H1 (cell line): Measurements from ENCODE around the gene MRGPRX2. TPM values are rescaled to one million over a fixed set of nuclear protein-coding genes. Genes with fewer than 3 reads are reported as not detected.

Source experiments
- ASH2L ChIP-seq: fragments of 200-600, 300-600 bp; sonication (generic); IDR thresholded peaks from one replicate; pipeline ENCODE4 v1.7.1; 2017; ENCODE audit warnings: low read length
- BACH1 ChIP-seq: IDR thresholded peaks from 2 replicates; pipeline ENCODE4 v1.6.1; 2012; ENCODE audit warnings: low read length, improper control_type of control experiment
- EP300 ChIP-seq, 2 experiments: IDR thresholded peaks; 1 replicate in 1 of 2; 2 replicates in 1 of 2; pipeline ENCODE4 v1.6.1; 2011 to 2012; ENCODE audit warnings: low read depth in 2 of 2, low read length in 2 of 2, mild to moderate bottlenecking in 2 of 2, borderline replicate concordance in 1 of 2, inconsistent platforms in 1 of 2, moderate library complexity in 1 of 2
- PHF8 ChIP-seq: fragments of 200-600 bp; sonication (generic); conservative IDR thresholded peaks from 2 replicates; pipeline ENCODE4 v1.7.1; 2012; ENCODE audit warnings: low read depth, mild to moderate bottlenecking, inconsistent platforms, low read length, moderate library complexity
- RBBP5 ChIP-seq: IDR thresholded peaks from 2 replicates; pipeline ENCODE4 v1.7.1; 2012; ENCODE audit warnings: low read depth, mild to moderate bottlenecking, inconsistent platforms, low read length, moderate library complexity, borderline replicate concordance
- RFX5 ChIP-seq: IDR thresholded peaks from 2 replicates; pipeline ENCODE4 v1.6.1; 2011; ENCODE audit warnings: low read depth, low read length, improper control_type of control experiment, borderline replicate concordance
- RXRA ChIP-seq: IDR thresholded peaks from 2 replicates; pipeline ENCODE4 v1.6.1; 2011; ENCODE audit warnings: low read depth, mild to moderate bottlenecking, low read length, moderate library complexity; ENCODE audit not compliant: insufficient read depth
- SIRT6 ChIP-seq: IDR thresholded peaks from one replicate; pipeline ENCODE4 v1.7.1; 2012; ENCODE audit warnings: low read length, inconsistent platforms
- polyA plus RNA-seq, 7 experiments: library from polyadenylated mRNA; depleted of rRNA in 3 of 7; stranded (reverse) in 5 of 7; unstranded in 2 of 7; fragments of >200 nt in 5 of 7; fragments of 200-250 nt in 2 of 7; gene quantifications; 1 replicate in 5 of 7; 2 replicates in 1 of 7; 4 replicates in 1 of 7; pipeline versions ENCODE4 v1.2.1 to v1.2.3, GENCODE V29; 2011 to 2013; ENCODE audit warnings: missing spikeins in 2 of 7, mixed read lengths in 2 of 7
- total RNA-seq: library from RNA; stranded (reverse); fragmentation: NEBNext Ultra II Directional; extraction: Animal tissue kit (Norgen Biotek cat#: 25700); gene quantifications from 2 replicates; pipeline ENCODE4 v1.2.1, GENCODE V29; 2021

MRGPRX2 gene
- total and polyA plus RNA-seq, 2 of the 8 experiments (the other 6 are each of a cell fraction or from before 2014, with no cell fraction given): not detected

DNA sequence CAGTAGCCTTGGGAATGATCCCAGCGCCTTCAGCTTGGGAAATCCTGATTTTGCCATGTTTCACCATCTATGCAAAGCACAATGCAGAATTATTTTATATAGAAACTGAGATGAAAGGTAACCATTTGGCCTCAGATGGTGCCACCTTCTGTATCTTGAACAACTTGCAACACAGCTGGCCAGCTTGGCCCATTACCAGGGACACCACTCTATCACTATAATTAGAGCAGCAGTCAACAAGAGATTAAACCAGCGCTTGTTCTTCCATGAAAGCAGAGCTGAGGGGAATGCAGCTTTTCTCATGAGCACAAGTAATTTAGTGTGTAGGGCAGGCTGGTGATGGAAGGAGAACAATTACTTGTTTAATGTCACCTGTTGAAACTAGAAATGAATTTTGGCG, 49.8 kb upstream of the MRGPRX2 start (continued):
- no peak for TF ChIP-seq RBBP5
- no peak for TF ChIP-seq BACH1
- no peak for TF ChIP-seq PHF8
- no peak for TF ChIP-seq SIRT6
- no peak for TF ChIP-seq RFX5
- TF ChIP-seq ASH2L: no peak
- no peak for TF ChIP-seq RXRA
- no peak for TF ChIP-seq EP300 (IDR thresholded peaks at IDR 0.05; ENCODE audit: borderline replicate concordance in 1 of 2, low read depth in 2 of 2, low read length in 2 of 2)
